DND-41 (cell line): ENCODE results near the gene TMEM234.

Experiments
- ATAC-seq: fragments of 200-7000 bp; cut with Tn5 transposase; 3 replicates; pipeline ENCODE4 v1.9.1; 2021; ENCODE audit warnings: low read depth; ENCODE audit not compliant: insufficient read depth
- DNase-seq: peaks from one replicate; pipeline ENCODE4 v3.0.0-alpha.2; 2020
- H2AFZ ChIP-seq: 2 replicates; pipeline ENCODE4 v1.6.0; 2012; ENCODE audit warnings: low read depth, low read length
- H3K27ac ChIP-seq: 2 replicates; pipeline ENCODE4 v1.5.1; 2012; ENCODE audit warnings: low read length, inconsistent platforms
- H3K27me3 ChIP-seq: fragments of 200-600 bp; sonication (generic); 2 replicates; pipeline ENCODE4 v1.6.0; 2012; ENCODE audit warnings: low read length, mild to moderate bottlenecking, inconsistent platforms; ENCODE audit not compliant: insufficient read depth, poor library complexity
- H3K36me3 ChIP-seq: 2 replicates; pipeline ENCODE4 v1.5.1; 2012; ENCODE audit warnings: low read length, inconsistent platforms; ENCODE audit not compliant: insufficient read depth
- H3K4me1 ChIP-seq: 2 replicates; pipeline ENCODE4 v1.5.1; 2012; ENCODE audit warnings: mild to moderate bottlenecking, low read length; ENCODE audit not compliant: insufficient read depth
- H3K4me2 ChIP-seq: 2 replicates; pipeline ENCODE4 v1.6.0; 2012; ENCODE audit warnings: mild to moderate bottlenecking, moderate library complexity, low read length, inconsistent platforms; ENCODE audit not compliant: insufficient read depth
- H3K4me3 ChIP-seq, 2 experiments: fragments of 200-600 bp in 1 of 2; shearing (Covaris generic) in 1 of 2; 2 replicates each; pipeline ENCODE4 v1.5.1; 2012 to 2016; ENCODE audit warnings: inconsistent platforms in 2 of 2, low read length in 2 of 2, mild to moderate bottlenecking in 2 of 2, low read depth in 1 of 2, moderate library complexity in 1 of 2
- H3K79me2 ChIP-seq: 2 replicates; pipeline ENCODE4 v1.6.0; 2012; ENCODE audit warnings: low read length, inconsistent platforms; ENCODE audit not compliant: insufficient read depth
- H3K9ac ChIP-seq: 2 replicates; pipeline ENCODE4 v1.6.0; 2012; ENCODE audit warnings: low read depth, mild to moderate bottlenecking, inconsistent platforms, low read length, moderate library complexity
- H3K9me3 ChIP-seq: 2 replicates; pipeline ENCODE4 v1.5.1; 2012; ENCODE audit warnings: low read length, moderate library complexity, mild to moderate bottlenecking, inconsistent platforms; ENCODE audit not compliant: insufficient read depth, severe bottlenecking
- H4K20me1 ChIP-seq: 2 replicates; pipeline ENCODE4 v1.6.0; 2012; ENCODE audit warnings: low read length; ENCODE audit not compliant: insufficient read depth
- CTCF ChIP-seq: IDR thresholded peaks from 2 replicates; pipeline ENCODE4 v1.5.1; 2012; ENCODE audit warnings: borderline replicate concordance, low read length, moderate library complexity, mild to moderate bottlenecking; ENCODE audit not compliant: poor library complexity, severe bottlenecking; ENCODE audit errors: extremely low read depth
- EZH2 ChIP-seq: IDR thresholded peaks from 3 replicates; pipeline ENCODE4 v1.6.1; 2012; ENCODE audit warnings: borderline replicate concordance, low read depth, mild to moderate bottlenecking, moderate library complexity, low read length, inconsistent platforms; ENCODE audit not compliant: severe bottlenecking

Gene TMEM234

GRCh38 chr1:32215629-32216480, 6.3 kb downstream of the TMEM234 start:
- Histone ChIP-seq H3K4me2 (no peak overlapping the region), H3K27me3 (no peaks in the 10 kb centered on the region), H2AFZ (no peak overlapping the region), H4K20me1 (no peaks in the 10 kb centered on the region), H3K36me3 (peaks cover 34% of the 10 kb centered on the region), H3K9ac (no peak overlapping the region), H3K4me3 (no peak overlapping the region), H3K79me2 (peaks cover 4% of the 10 kb centered on the region), H3K4me1 (peaks cover 5% of the 10 kb centered on the region), H3K27ac (peak overlapping the region; percentile 56; the same call in 1 of the 2 replicates), H3K9me3 (no peaks in the 10 kb centered on the region)
- DNase-seq = peak; percentile 76
- ATAC-seq = peak; percentile 97
- TF ChIP-seq CTCF (peak; percentile 92), EZH2 (no peak)

- DNase-seq (peak; percentile 44), ATAC-seq (no peak)
- no peak within 1 kb of the TSS for H3K27ac ChIP-seq
- H3K36me3 ChIP-seq = peaks cover 17% of the 10 kb centered on the region
- no peaks in the 10 kb centered on the region for H3K27me3 ChIP-seq
- peaks cover 14% of the 10 kb centered on the region for H3K79me2 ChIP-seq
- TF ChIP-seq CTCF = no peak
- no peak for TF ChIP-seq EZH2
- H2AFZ ChIP-seq = no peak within 1 kb of the TSS
- H3K9ac ChIP-seq = no peak within 1 kb of the TSS
- peaks cover 25% of the 10 kb centered on the region for H3K4me1 ChIP-seq
- no peaks in the 10 kb centered on the region for H3K9me3 ChIP-seq
- H3K4me3 ChIP-seq = no peak within 1 kb of the TSS
- no peaks in the 10 kb centered on the region for H4K20me1 ChIP-seq
- H3K4me2 ChIP-seq = no peak within 1 kb of the TSS
These were observed 13.2 kb downstream of the TMEM234 start, which contains the start of gene DCDC2B for GRCh38 chr1:32208891-32209328. Gene DCDC2B (plus strand): TSS chr1:32209089. CDS start chr1:32209094, 5 bp downstream.

GRCh38 chr1:32208469-32208868, 13.7 kb downstream of the TMEM234 start:
- ATAC-seq = no peak
- TF ChIP-seq CTCF = no peak
- no peak for TF ChIP-seq EZH2

More at GRCh38 chr1:32208469-32208868, 13.7 kb downstream of the TMEM234 start:
- H3K27me3 ChIP-seq = no peaks in the 10 kb centered on the region
- H3K4me3 ChIP-seq = no peak overlapping the region
- peaks cover 25% of the 10 kb centered on the region for H3K4me1 ChIP-seq
- no peaks in the 10 kb centered on the region for H3K9me3 ChIP-seq
- H3K36me3 ChIP-seq = peaks cover 21% of the 10 kb centered on the region
- no peak overlapping the region for H2AFZ ChIP-seq
- no peak for DNase-seq
- H3K79me2 ChIP-seq = peaks cover 14% of the 10 kb centered on the region
- H3K27ac ChIP-seq = no peak overlapping the region
- no peak overlapping the region for H3K4me2 ChIP-seq
- no peaks in the 10 kb centered on the region for H4K20me1 ChIP-seq
- no peak overlapping the region for H3K9ac ChIP-seq
